HEK293 (cell line): Measurements from ENCODE around the gene TOMM6.

ENCODE experiments used
- GLIS1 ChIP-seq: fragments of 450-650 bp; formaldehyde crosslinking; IDR thresholded peaks from 2 replicates; pipeline ENCODE4 v1.5.1; 2016; ENCODE audit warnings: missing biosample characterization, missing genetic modification characterization
- HIC1 ChIP-seq: fragments of 450-650 bp; formaldehyde crosslinking; IDR thresholded peaks from 2 replicates; pipeline ENCODE4 v1.5.1; 2016; ENCODE audit warnings: missing biosample characterization, missing genetic modification characterization
- IKZF3 ChIP-seq: fragments of 450-650 bp; IDR thresholded peaks from 2 replicates; pipeline ENCODE4 v1.5.0; 2018; ENCODE audit warnings: missing biosample characterization, mild to moderate bottlenecking, missing genetic modification characterization, moderate library complexity
- KLF10 ChIP-seq: fragments of 450-650 bp; IDR thresholded peaks from 2 replicates; pipeline ENCODE4 v1.5.1; 2018; ENCODE audit warnings: missing biosample characterization, mild to moderate bottlenecking, missing genetic modification characterization
- MEIS1 ChIP-seq: sonication (generic); formaldehyde crosslinking; IDR thresholded peaks from 2 replicates; pipeline ENCODE4 v1.8.1; 2022; ENCODE audit warnings: missing genetic modification reagents, mild to moderate bottlenecking, borderline replicate concordance
- MYNN ChIP-seq: fragments of 450-650 bp; formaldehyde crosslinking; IDR thresholded peaks from 2 replicates; pipeline ENCODE4 v1.5.1; 2016; ENCODE audit warnings: missing biosample characterization, missing genetic modification characterization, borderline replicate concordance
- REPIN1 ChIP-seq: fragments of 450-650 bp; formaldehyde crosslinking; IDR thresholded peaks from 2 replicates; pipeline ENCODE4 v1.5.1; 2017; ENCODE audit warnings: missing biosample characterization, missing genetic modification characterization, low read depth
- REST ChIP-seq: fragments of 450-650 bp; formaldehyde crosslinking; IDR thresholded peaks from 2 replicates; pipeline ENCODE4 v1.5.1; 2016; ENCODE audit warnings: missing biosample characterization, missing genetic modification characterization
- SCRT2 ChIP-seq: fragments of 450-650 bp; formaldehyde crosslinking; IDR thresholded peaks from 2 replicates; pipeline ENCODE4 v1.5.1; 2016; ENCODE audit warnings: missing biosample characterization, missing genetic modification characterization
- SP7 ChIP-seq: fragments of 450-650 bp; formaldehyde crosslinking; IDR thresholded peaks from 2 replicates; pipeline ENCODE4 v1.5.1; 2016; ENCODE audit warnings: missing biosample characterization, missing genetic modification characterization
- ZFP69B ChIP-seq: fragments of 450-650 bp; formaldehyde crosslinking; IDR thresholded peaks from 2 replicates; pipeline ENCODE4 v1.5.1; 2016; ENCODE audit warnings: missing biosample characterization, missing genetic modification characterization
- ZNF148 ChIP-seq: fragments of 450-650 bp; formaldehyde crosslinking; IDR thresholded peaks from 2 replicates; pipeline ENCODE4 v1.5.0; 2017; ENCODE audit warnings: missing biosample characterization, missing genetic modification characterization, borderline replicate concordance
- ZNF155 ChIP-seq: fragments of 450-650 bp; formaldehyde crosslinking; IDR thresholded peaks from 2 replicates; pipeline ENCODE4 v1.5.1; 2016; ENCODE audit warnings: missing biosample characterization, missing genetic modification characterization
- ZNF18 ChIP-seq: fragments of 450-650 bp; formaldehyde crosslinking; IDR thresholded peaks from 2 replicates; pipeline ENCODE4 v1.5.1; 2016; ENCODE audit warnings: missing biosample characterization, missing genetic modification characterization
- ZNF184 ChIP-seq: fragments of 450-650 bp; IDR thresholded peaks from 2 replicates; pipeline ENCODE4 v1.5.1; 2018; ENCODE audit warnings: missing biosample characterization, mild to moderate bottlenecking, missing genetic modification characterization
- ZNF202 ChIP-seq: fragments of 450-650 bp; formaldehyde crosslinking; IDR thresholded peaks from 2 replicates; pipeline ENCODE4 v1.5.1; 2016; ENCODE audit warnings: missing biosample characterization, missing genetic modification characterization, borderline replicate concordance
- ZNF221 ChIP-seq: fragments of 450-650 bp; formaldehyde crosslinking; IDR thresholded peaks from 2 replicates; pipeline ENCODE4 v1.5.1; 2017; ENCODE audit warnings: missing biosample characterization, missing genetic modification characterization, borderline replicate concordance
- ZNF302 ChIP-seq: fragments of 450-650 bp; formaldehyde crosslinking; IDR thresholded peaks from 2 replicates; pipeline ENCODE4 v1.5.1; 2016; ENCODE audit warnings: missing biosample characterization, missing genetic modification characterization, low read depth
- ZNF366 ChIP-seq: fragments of 450-650 bp; formaldehyde crosslinking; conservative IDR thresholded peaks from 2 replicates; pipeline ENCODE4 v1.5.1; 2016; ENCODE audit warnings: missing biosample characterization, missing genetic modification characterization
- ZNF394 ChIP-seq: fragments of 450-650 bp; formaldehyde crosslinking; IDR thresholded peaks from 2 replicates; pipeline ENCODE4 v1.5.1; 2016; ENCODE audit warnings: missing biosample characterization, missing genetic modification characterization, mild to moderate bottlenecking, moderate library complexity, borderline replicate concordance
- ZNF558 ChIP-seq: fragments of 450-650 bp; formaldehyde crosslinking; IDR thresholded peaks from 2 replicates; pipeline ENCODE4 v1.5.1; 2016; ENCODE audit warnings: missing biosample characterization, missing genetic modification characterization
- ZNF561 ChIP-seq: fragments of 450-650 bp; IDR thresholded peaks from 2 replicates; pipeline ENCODE4 v1.5.1; 2018; ENCODE audit warnings: missing biosample characterization, missing genetic modification characterization, borderline replicate concordance
- ZNF571 ChIP-seq: fragments of 450-650 bp; formaldehyde crosslinking; IDR thresholded peaks from 2 replicates; pipeline ENCODE4 v1.5.0; 2017; ENCODE audit warnings: missing biosample characterization, missing genetic modification characterization
- ZNF645 ChIP-seq: fragments of 450-650 bp; formaldehyde crosslinking; IDR thresholded peaks from 2 replicates; pipeline ENCODE4; 2016; ENCODE audit warnings: missing biosample characterization, missing genetic modification characterization
- ZNF664 ChIP-seq: fragments of 450-650 bp; formaldehyde crosslinking; IDR thresholded peaks from 2 replicates; pipeline ENCODE4 v1.5.1; 2016; ENCODE audit warnings: missing biosample characterization, missing genetic modification characterization
- ZNF701 ChIP-seq: fragments of 450-650 bp; formaldehyde crosslinking; IDR thresholded peaks from 2 replicates; pipeline ENCODE4 v1.5.1; 2016; ENCODE audit warnings: missing biosample characterization, missing genetic modification characterization
- ZNF707 ChIP-seq: fragments of 450-650 bp; formaldehyde crosslinking; IDR thresholded peaks from 2 replicates; pipeline ENCODE4 v1.5.1; 2016; ENCODE audit warnings: missing biosample characterization, missing genetic modification characterization
- ZNF830 ChIP-seq: fragments of 450-650 bp; IDR thresholded peaks from 2 replicates; pipeline ENCODE4 v1.5.0; 2018; ENCODE audit warnings: missing biosample characterization, missing genetic modification characterization, low read depth, mild to moderate bottlenecking, moderate library complexity
- ZSCAN30 ChIP-seq: fragments of 450-650 bp; IDR thresholded peaks from 2 replicates; pipeline ENCODE4 v1.5.1; 2018; ENCODE audit warnings: missing biosample characterization, mild to moderate bottlenecking, missing genetic modification characterization, moderate library complexity

The TOMM6 gene

GRCh38 chr6:41786451-41787218 is 859 bp upstream of the TOMM6 start (continued):
- peak; percentile 82 for TF ChIP-seq REST (tag by site-specific recombination)
- peak; percentile 53; the same call in 1 of the 2 replicates for TF ChIP-seq ZNF184 (tag by site-specific recombination)
- no peak for TF ChIP-seq ZNF645 (tag by site-specific recombination)
- no peak for TF ChIP-seq HIC1
- TF ChIP-seq REPIN1 (tag by site-specific recombination), result no peak
- peak; percentile 84 for TF ChIP-seq ZNF561
- TF ChIP-seq MEIS1 (CRISPR knock-in tag), result no peak
- TF ChIP-seq ZFP69B, result no peak
- no peak for TF ChIP-seq ZNF302
- peak; percentile 64; the same call in 1 of the 2 replicates for TF ChIP-seq KLF10 (tag by site-specific recombination)
- TF ChIP-seq SCRT2, result no peak
- TF ChIP-seq ZNF148 (tag by site-specific recombination), result no peak
- TF ChIP-seq MYNN (tag by site-specific recombination), result 0 out of 2 replicates have a peak, but pooled peaks have one; percentile 11
- TF ChIP-seq ZNF202 (tag by site-specific recombination), result no peak
- no peak for TF ChIP-seq ZNF155 (tag by site-specific recombination)
- no peak for TF ChIP-seq ZNF394 (tag by site-specific recombination)
- TF ChIP-seq ZNF830 (tag by site-specific recombination), result no peak
- no peak for TF ChIP-seq SP7 (tag by site-specific recombination)
- no peak for TF ChIP-seq ZNF707 (tag by site-specific recombination)
- peak; percentile 44; the same call in 1 of the 2 replicates for TF ChIP-seq GLIS1 (tag by site-specific recombination)
- TF ChIP-seq ZNF558 (tag by site-specific recombination), result no peak
- TF ChIP-seq ZNF664 (tag by site-specific recombination), result no peak
- no peak for TF ChIP-seq ZNF366
- TF ChIP-seq IKZF3 (tag by site-specific recombination), result no peak
- no peak for TF ChIP-seq ZNF221 (tag by site-specific recombination)
- no peak for TF ChIP-seq ZNF701 (tag by site-specific recombination)
- TF ChIP-seq ZSCAN30 (tag by site-specific recombination), result peak; percentile 86
- TF ChIP-seq ZNF571 (tag by site-specific recombination), result no peak
- no peak for TF ChIP-seq ZNF18 (tag by site-specific recombination)
